ENCODE measurements around the gene MAST1. TPM values are rescaled to one million over a fixed set of nuclear protein-coding genes. Genes with fewer than 3 reads are reported as not detected.

MAST1 gene
- total RNA-seq, 1 experiment from 2014 or later, result 11.2 TPM

DNA sequence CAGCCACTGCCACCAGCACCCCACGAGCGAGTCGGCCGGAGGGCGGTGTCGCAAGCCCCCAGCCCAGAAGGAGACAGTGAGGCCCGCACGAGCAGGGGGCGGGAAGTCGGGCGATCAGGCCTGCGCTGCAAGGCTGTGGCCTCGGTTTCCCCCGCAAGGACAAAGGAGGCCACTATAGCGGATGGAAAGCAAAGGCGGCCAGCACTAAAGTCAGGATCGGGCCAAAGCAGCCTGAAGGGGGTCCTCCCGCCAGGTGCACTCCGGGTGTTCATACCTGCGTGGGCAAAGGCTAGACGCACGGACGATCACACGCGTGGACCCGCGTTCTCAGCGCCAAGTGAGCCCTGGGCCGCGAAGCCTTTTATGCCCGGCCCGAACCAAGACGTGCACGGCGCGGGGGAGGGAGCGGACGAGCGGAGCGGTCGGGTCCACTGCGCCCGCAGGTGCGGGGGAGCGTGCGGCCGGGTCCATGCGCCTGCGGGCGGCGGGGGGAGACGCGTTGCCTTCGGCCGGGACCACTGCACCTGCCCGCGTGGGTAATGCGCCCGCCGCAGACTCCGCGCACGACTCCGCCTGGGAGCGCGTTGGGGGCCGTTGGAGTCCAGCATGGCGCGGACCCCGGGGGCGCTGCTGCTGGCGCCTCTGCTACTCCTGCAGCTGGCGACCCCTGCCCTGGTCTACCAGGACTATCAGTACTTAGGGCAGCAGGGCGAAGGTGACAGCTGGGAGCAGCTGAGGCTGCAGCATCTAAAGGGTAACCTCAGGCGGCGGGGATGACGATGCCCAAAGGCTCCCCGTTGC, 36.6 kb upstream of the MAST1 start, which contains the start of the genes PRDX2 and THSD8:
Gene PRDX2 (minus strand): TSS at position 335 of the 801 bp plus-strand sequence. CDS start 539 bp downstream, outside the sequence.
Gene THSD8 (plus strand): TSS at position 604 of the 801 bp plus-strand sequence. CDS start 3 bp downstream, at position 607.
- Histone ChIP-seq H3K9me3 (ENCODE audit: low read length) (no peaks in the 10 kb centered on the region), H3K27me3 (ENCODE audit: low read length) (no peaks in the 10 kb centered on the region), H3K27ac (ENCODE audit: low read length) (no peak within 1 kb of the TSS; the same call in 1 of the 2 replicates), H3K79me2 (ENCODE audit: low read length) (peaks cover 30% of the 10 kb centered on the region), H3F3A (ENCODE audit: low read length, unreplicated experiment) (no peaks in the 10 kb centered on the region), H2AFZ (ENCODE audit: low read length) (peak within 1 kb of the TSS; percentile 91), H3K9ac (ENCODE audit: low read length) (peak within 1 kb of the TSS; percentile 84), H3K4me1 (ENCODE audit: insufficient read depth, low read length) (peaks cover 16% of the 10 kb centered on the region), H3K4me2 (ENCODE audit: low read length) (peak within 1 kb of the TSS; percentile 91), H3K36me3 (ENCODE audit: low read depth, low read length) (peaks cover 15% of the 10 kb centered on the region), H4K20me1 (ENCODE audit: low read length) (no peaks in the 10 kb centered on the region), H3K9me2 (replicated peaks; ENCODE audit: low read length) (no peaks in the 10 kb centered on the region), H3K4me3 (ENCODE audit: low read length) (peak within 1 kb of the TSS; percentile 81)
- POLR2A ChIA-PET (ENCODE audit: unreplicated experiment), result no interaction called here
- TF ChIP-seq CTCF (conservative IDR thresholded peaks at IDR 0.05; ENCODE audit: low read depth, low read length) (no peak), EZH2 (IDR thresholded peaks at IDR 0.05; ENCODE audit: low read length, unreplicated experiment) (no peak), EZH2phosphoT487 (IDR thresholded peaks at IDR 0.05; ENCODE audit: borderline replicate concordance, low read length) (no peak)
- BruUV-seq (replicated peaks), result no TSS peak
- ATAC-seq, result peak; percentile 67
- intact Hi-C loops (cut with micrococcal nuclease), result loop anchor here (5.0 kb wide), 1 partner anchor 36 kb away; the partner anchor contains the start of gene MAST1
- CTCF ChIA-PET, result no interaction called here
- peak; percentile 89 for DNase-seq

GRCh38 chr19:12802267-12803106, 35.8 kb upstream of the MAST1 start:
- no peaks in the 10 kb centered on the region for H3K9me2 ChIP-seq (replicated peaks; ENCODE audit: low read length)
- ChIA-PET CTCF (no interaction called here), POLR2A (ENCODE audit: unreplicated experiment) (no interaction called here)
- peaks cover 15% of the 10 kb centered on the region for H3K36me3 ChIP-seq (ENCODE audit: low read depth, low read length)
- DNase-seq (peak; percentile 38), ATAC-seq (no peak; the same call in 1 of the 2 replicates)
- H3K27ac ChIP-seq (ENCODE audit: low read length), result no peak overlapping the region
- H3F3A ChIP-seq (ENCODE audit: low read length, unreplicated experiment), result no peaks in the 10 kb centered on the region
- H3K4me2 ChIP-seq (ENCODE audit: low read length), result peak overlapping the region; percentile 91
- peak overlapping the region; percentile 91 for H2AFZ ChIP-seq (ENCODE audit: low read length)
- peaks cover 23% of the 10 kb centered on the region for H3K4me1 ChIP-seq (ENCODE audit: insufficient read depth, low read length)
- intact Hi-C loops (cut with micrococcal nuclease), result loop anchor here (5.0 kb wide), 1 partner anchor 35 kb away; the partner anchor contains the start of gene MAST1
- no TSS peak for BruUV-seq (replicated peaks)
- H3K9ac ChIP-seq (ENCODE audit: low read length), result peak overlapping the region; percentile 84; the same call in 1 of the 2 replicates
- peak overlapping the region; percentile 81 for H3K4me3 ChIP-seq (ENCODE audit: low read length)
- no peak for TF ChIP-seq EZH2phosphoT487 (IDR thresholded peaks at IDR 0.05; ENCODE audit: borderline replicate concordance, low read length)
- TF ChIP-seq CTCF (conservative IDR thresholded peaks at IDR 0.05; ENCODE audit: low read depth, low read length), result no peak
- TF ChIP-seq EZH2 (IDR thresholded peaks at IDR 0.05; ENCODE audit: low read length, unreplicated experiment), result no peak
- no peaks in the 10 kb centered on the region for H3K27me3 ChIP-seq (ENCODE audit: low read length)
- no peaks in the 10 kb centered on the region for H3K9me3 ChIP-seq (ENCODE audit: low read length)
- no peaks in the 10 kb centered on the region for H4K20me1 ChIP-seq (ENCODE audit: low read length)
- H3K79me2 ChIP-seq (ENCODE audit: low read length), result peaks cover 38% of the 10 kb centered on the region

Data from PC-3 (cell line).